HL-60 (cell line): ENCODE measurements around the gene SNX30.

Experiments used
- DNase-seq, 2 experiments: peaks; one replicate each; pipeline ENCODE4 v3.0.0-alpha.2; 2010 to 2020; ENCODE audit warnings: low read depth in 1 of 2, low spot score in 1 of 2
- H3K27ac ChIP-seq: fragments of 250-450 bp; sonication (Bioruptor Pico); replicated peaks from 2 replicates; pipeline ENCODE4 v1.5.1; 2020; ENCODE audit warnings: mild to moderate bottlenecking, moderate library complexity
- H3K27me3 ChIP-seq: fragments of 250-450 bp; sonication (Bioruptor Pico); 2 replicates; pipeline ENCODE4 v1.5.1; 2021; ENCODE audit warnings: mild to moderate bottlenecking, moderate library complexity; ENCODE audit not compliant: insufficient read depth, poor library complexity, severe bottlenecking
- H3K4me3 ChIP-seq: replicated peaks from 2 replicates; pipeline ENCODE4 v1.5.1; 2011; ENCODE audit warnings: mild to moderate bottlenecking, control low read depth, low read length; ENCODE audit not compliant: insufficient read depth
- GABPA ChIP-seq: IDR thresholded peaks from 2 replicates; pipeline ENCODE4 v1.6.1; 2012; ENCODE audit warnings: low read depth
- POLR2AphosphoS5 ChIP-seq: IDR thresholded peaks from 2 replicates; pipeline ENCODE4 v1.6.1; 2012; ENCODE audit warnings: low read depth
- SPI1 ChIP-seq: IDR thresholded peaks from 2 replicates; pipeline ENCODE4 v1.6.1; 2012; ENCODE audit warnings: low read depth, mild to moderate bottlenecking, borderline replicate concordance
- TF ChIP-seq, protein P1 (sequence below): IDR thresholded peaks from 2 replicates; pipeline ENCODE4 v1.6.1; 2012; ENCODE audit warnings: low read depth; ENCODE audit not compliant: insufficient replicate concordance
- TF ChIP-seq, protein P2 (sequence below): IDR thresholded peaks from one replicate; pipeline ENCODE4 v1.5.1; 2011; ENCODE audit warnings: low read length, control low read depth, inconsistent platforms; ENCODE audit not compliant: insufficient read depth

Gene SNX30

GRCh38 chr9:112856843-112857242, 106.3 kb downstream of the SNX30 start:
- TF ChIP-seq, protein P1, sequence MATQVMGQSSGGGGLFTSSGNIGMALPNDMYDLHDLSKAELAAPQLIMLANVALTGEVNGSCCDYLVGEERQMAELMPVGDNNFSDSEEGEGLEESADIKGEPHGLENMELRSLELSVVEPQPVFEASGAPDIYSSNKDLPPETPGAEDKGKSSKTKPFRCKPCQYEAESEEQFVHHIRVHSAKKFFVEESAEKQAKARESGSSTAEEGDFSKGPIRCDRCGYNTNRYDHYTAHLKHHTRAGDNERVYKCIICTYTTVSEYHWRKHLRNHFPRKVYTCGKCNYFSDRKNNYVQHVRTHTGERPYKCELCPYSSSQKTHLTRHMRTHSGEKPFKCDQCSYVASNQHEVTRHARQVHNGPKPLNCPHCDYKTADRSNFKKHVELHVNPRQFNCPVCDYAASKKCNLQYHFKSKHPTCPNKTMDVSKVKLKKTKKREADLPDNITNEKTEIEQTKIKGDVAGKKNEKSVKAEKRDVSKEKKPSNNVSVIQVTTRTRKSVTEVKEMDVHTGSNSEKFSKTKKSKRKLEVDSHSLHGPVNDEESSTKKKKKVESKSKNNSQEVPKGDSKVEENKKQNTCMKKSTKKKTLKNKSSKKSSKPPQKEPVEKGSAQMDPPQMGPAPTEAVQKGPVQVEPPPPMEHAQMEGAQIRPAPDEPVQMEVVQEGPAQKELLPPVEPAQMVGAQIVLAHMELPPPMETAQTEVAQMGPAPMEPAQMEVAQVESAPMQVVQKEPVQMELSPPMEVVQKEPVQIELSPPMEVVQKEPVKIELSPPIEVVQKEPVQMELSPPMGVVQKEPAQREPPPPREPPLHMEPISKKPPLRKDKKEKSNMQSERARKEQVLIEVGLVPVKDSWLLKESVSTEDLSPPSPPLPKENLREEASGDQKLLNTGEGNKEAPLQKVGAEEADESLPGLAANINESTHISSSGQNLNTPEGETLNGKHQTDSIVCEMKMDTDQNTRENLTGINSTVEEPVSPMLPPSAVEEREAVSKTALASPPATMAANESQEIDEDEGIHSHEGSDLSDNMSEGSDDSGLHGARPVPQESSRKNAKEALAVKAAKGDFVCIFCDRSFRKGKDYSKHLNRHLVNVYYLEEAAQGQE = no peak
- TF ChIP-seq, protein P2, sequence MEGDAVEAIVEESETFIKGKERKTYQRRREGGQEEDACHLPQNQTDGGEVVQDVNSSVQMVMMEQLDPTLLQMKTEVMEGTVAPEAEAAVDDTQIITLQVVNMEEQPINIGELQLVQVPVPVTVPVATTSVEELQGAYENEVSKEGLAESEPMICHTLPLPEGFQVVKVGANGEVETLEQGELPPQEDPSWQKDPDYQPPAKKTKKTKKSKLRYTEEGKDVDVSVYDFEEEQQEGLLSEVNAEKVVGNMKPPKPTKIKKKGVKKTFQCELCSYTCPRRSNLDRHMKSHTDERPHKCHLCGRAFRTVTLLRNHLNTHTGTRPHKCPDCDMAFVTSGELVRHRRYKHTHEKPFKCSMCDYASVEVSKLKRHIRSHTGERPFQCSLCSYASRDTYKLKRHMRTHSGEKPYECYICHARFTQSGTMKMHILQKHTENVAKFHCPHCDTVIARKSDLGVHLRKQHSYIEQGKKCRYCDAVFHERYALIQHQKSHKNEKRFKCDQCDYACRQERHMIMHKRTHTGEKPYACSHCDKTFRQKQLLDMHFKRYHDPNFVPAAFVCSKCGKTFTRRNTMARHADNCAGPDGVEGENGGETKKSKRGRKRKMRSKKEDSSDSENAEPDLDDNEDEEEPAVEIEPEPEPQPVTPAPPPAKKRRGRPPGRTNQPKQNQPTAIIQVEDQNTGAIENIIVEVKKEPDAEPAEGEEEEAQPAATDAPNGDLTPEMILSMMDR = no peak
- TF ChIP-seq GABPA (no peak), POLR2AphosphoS5 (no peak), SPI1 (no peak)
- no peak for DNase-seq
- H3K27me3 ChIP-seq = no peaks in the 10 kb centered on the region
- no peak overlapping the region for H3K27ac ChIP-seq
- no peak overlapping the region for H3K4me3 ChIP-seq

- no peak for DNase-seq
- Histone ChIP-seq H3K4me3 (no peak overlapping the region), H3K27me3 (no peaks in the 10 kb centered on the region), H3K27ac (no peak overlapping the region)
- TF ChIP-seq SPI1 (no peak), POLR2AphosphoS5 (no peak), GABPA (no peak)
- TF ChIP-seq, protein P2 = no peak
- TF ChIP-seq, protein P1 = no peak
Observed at GRCh38 chr9:112858005-112858404, 107.4 kb downstream of the SNX30 start.

DNA sequence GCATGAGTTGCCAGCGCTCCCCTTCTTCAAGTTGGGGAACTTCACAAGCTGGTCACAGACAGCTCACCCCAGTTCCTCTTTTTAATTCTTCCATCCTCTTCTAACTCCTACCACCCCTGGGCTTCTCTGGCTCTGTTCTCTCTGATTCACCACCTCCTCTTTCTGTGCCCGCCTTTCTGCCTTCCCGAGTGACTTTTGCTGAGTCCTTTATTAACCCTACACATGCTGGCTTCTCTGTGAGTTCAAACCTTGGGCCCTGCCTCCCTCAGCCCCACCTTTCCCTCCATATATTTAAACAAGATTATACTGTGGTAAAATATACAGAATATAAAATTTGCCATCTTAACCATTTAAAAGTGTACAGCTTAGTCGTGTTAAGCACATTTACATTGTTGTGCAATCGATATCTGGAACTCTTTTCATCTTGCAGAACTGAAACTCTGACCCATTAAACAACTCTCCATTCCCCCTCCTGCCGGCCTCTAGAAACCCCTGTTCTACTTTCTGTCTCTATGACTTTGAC, 108.1 kb downstream of the SNX30 start:
- Histone ChIP-seq H3K27ac (peak overlapping the region; percentile 53), H3K27me3 (no peaks in the 10 kb centered on the region), H3K4me3 (no peak overlapping the region)
- no peak for TF ChIP-seq POLR2AphosphoS5
- TF ChIP-seq, protein P2 = peak; percentile 7
- TF ChIP-seq SPI1 = peak; percentile 99
- no peak for TF ChIP-seq GABPA
- TF ChIP-seq, protein P1 = no peak
- DNase-seq = peak; percentile 80 to 91
